Renal cortex interstitium (tissue), 11 donors: ENCODE measurements around the gene ACRBP. TPM values are rescaled to one million over a fixed set of nuclear protein-coding genes. Genes with fewer than 3 reads are reported as not detected.
"Not testable (repeated sequence)": the region's sequence is repeated elsewhere in the genome, so short reads cannot be mapped to it uniquely, and the experiment has no call there.

Experiments used
- DNase-seq, 11 donors: peaks; one replicate each; pipeline ENCODE4 v3.0.0-alpha.2; 2013; ENCODE audit warnings: low read depth in 9 of 11, low spot score in 4 of 11; ENCODE audit errors: extremely low read depth in 1 of 11
- polyA plus RNA-seq, 3 donors: library from polyadenylated mRNA; unstranded; fragments of 120-200 nt; gene quantifications; one replicate each; pipeline ENCODE4 v1.2.1, GENCODE V29; 2013; ENCODE audit not compliant: insufficient read length in 3 of 3

ACRBP gene
- polyA plus RNA-seq, 3 donors: 3.1 to 6.8 (median 4.9) TPM

GRCh38 chr12:6604259-6605029 is 42.8 kb downstream of the ACRBP start:
- no peak for DNase-seq

DNA sequence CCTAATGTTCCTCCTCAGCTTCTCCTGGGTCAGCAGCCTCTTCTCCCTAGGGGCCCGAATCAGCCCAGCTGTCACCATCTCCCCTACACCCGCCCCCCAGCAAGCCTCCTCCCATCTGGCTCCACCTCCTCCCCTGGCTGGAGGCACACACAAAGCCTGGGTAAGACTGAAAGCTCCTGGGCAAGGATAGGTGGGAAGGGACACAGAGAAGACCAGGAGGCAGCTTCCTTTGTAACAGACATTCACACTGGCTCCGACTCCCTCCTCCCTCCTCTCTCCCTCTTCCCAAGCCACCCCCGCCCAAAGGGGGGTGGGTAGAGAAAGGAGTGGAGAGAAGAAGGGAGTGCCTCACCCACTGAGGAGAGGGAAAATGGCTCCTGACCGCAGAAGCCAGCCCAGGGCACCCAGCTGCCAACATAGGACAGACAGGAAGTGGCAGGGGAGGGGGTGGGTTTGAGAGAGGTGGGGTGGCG is 44.1 kb downstream of the ACRBP start:
- DNase-seq: no peak

GRCh38 chr12:6602526-6602925 is 44.7 kb downstream of the ACRBP start:
- DNase-seq: no peak

- not testable (repeated sequence) for DNase-seq
Observed at GRCh38 chr12:6595673-6596072, 51.6 kb downstream of the ACRBP start.

GRCh38 chr12:6592087-6592486 is 55.1 kb downstream of the ACRBP start:
- no peak for DNase-seq

Other genes starting within 250 kb of the ACRBP start
- 1 to 10 TPM in 2 of 3 donors, under 1 TPM in 1; 0.40 to 2.2 (median 1.3) TPM for gene CD27, start 202.5 kb downstream of the ACRBP start, polyA plus RNA-seq
- gene TAPBPL, start 195.4 kb downstream of the ACRBP start, polyA plus RNA-seq: 10 to 100 TPM; 14.6 to 23.7 (median 14.8) TPM
- 10 to 100 TPM; 10.3 to 12.6 (median 11.5) TPM for gene VAMP1, start 176.8 kb downstream of the ACRBP start, polyA plus RNA-seq
- gene MRPL51, start 154.2 kb downstream of the ACRBP start, polyA plus RNA-seq: 100 to 1,000 TPM; 143 to 183 (median 174) TPM
- gene NCAPD2, start 153.3 kb downstream of the ACRBP start, polyA plus RNA-seq: 10 to 100 TPM; 63.8 to 69.8 (median 69.5) TPM
- 1,000 to 10,000 TPM; 2,032 to 2,404 (median 2,056) TPM for gene GAPDH, start 112.9 kb downstream of the ACRBP start, polyA plus RNA-seq
- 10 to 100 TPM; 12.8 to 18.2 (median 17.6) TPM for gene IFFO1, start 91.4 kb downstream of the ACRBP start, polyA plus RNA-seq
- 10 to 100 TPM; 24.5 to 30.7 (median 29.3) TPM for gene NOP2, start 79.1 kb downstream of the ACRBP start, polyA plus RNA-seq
- gene CHD4, start 40.1 kb downstream of the ACRBP start, polyA plus RNA-seq: 100 to 1,000 TPM; 294 to 313 (median 295) TPM
- 1 to 10 TPM in 2 of 3 donors, under 1 TPM in 1; 0.96 to 1.5 (median 1.3) TPM for gene LPAR5, start 11.5 kb downstream of the ACRBP start, polyA plus RNA-seq
- 100 to 1,000 TPM; 111 to 118 (median 112) TPM for gene ING4, start 15.7 kb upstream of the ACRBP start, polyA plus RNA-seq
- gene ZNF384, start 41.9 kb upstream of the ACRBP start, polyA plus RNA-seq: 10 to 100 TPM; 87.2 to 99.6 (median 91.3) TPM
- 10 to 100 TPM; 11.7 to 14.0 (median 13.0) TPM for gene PIANP, start 53.4 kb upstream of the ACRBP start, polyA plus RNA-seq
- 10 to 100 TPM; 61.5 to 70.2 (median 65.1) TPM for gene COPS7A, start 76.6 kb upstream of the ACRBP start, polyA plus RNA-seq
- 100 to 1,000 TPM; 194 to 227 (median 210) TPM for gene MLF2, start 105.7 kb upstream of the ACRBP start, polyA plus RNA-seq
- 100 to 1,000 TPM; 513 to 676 (median 531) TPM for gene PTMS, start 118.9 kb upstream of the ACRBP start, polyA plus RNA-seq
- 1 to 10 TPM; 1.9 to 2.1 (median 2.1) TPM for gene LAG3, start 125.1 kb upstream of the ACRBP start, polyA plus RNA-seq
- 10 to 100 TPM; 28.0 to 31.1 (median 29.9) TPM for gene CD4, start 142.1 kb upstream of the ACRBP start, polyA plus RNA-seq
- gene GPR162, start 174.4 kb upstream of the ACRBP start, polyA plus RNA-seq: 10 to 100 TPM; 25.4 to 37.4 (median 28.2) TPM
- gene P3H3, start 181.0 kb upstream of the ACRBP start, polyA plus RNA-seq: 10 to 100 TPM; 24.4 to 41.2 (median 35.2) TPM
- 1 to 10 TPM; 5.9 to 9.2 (median 8.4) TPM for gene GNB3, start 193.5 kb upstream of the ACRBP start, polyA plus RNA-seq
- 10 to 100 TPM; 25.4 to 31.4 (median 28.5) TPM for gene CDCA3, start 203.9 kb upstream of the ACRBP start, polyA plus RNA-seq
- 10 to 100 TPM; 55.0 to 70.2 (median 58.4) TPM for gene USP5, start 204.7 kb upstream of the ACRBP start, polyA plus RNA-seq
- 100 to 1,000 TPM; 560 to 645 (median 574) TPM for gene TPI1, start 220.1 kb upstream of the ACRBP start, polyA plus RNA-seq
- gene SPSB2, start 225.9 kb upstream of the ACRBP start, polyA plus RNA-seq: 10 to 100 TPM in 1 of 3 donors, 1 to 10 TPM in 2; 7.5 to 15.1 (median 9.3) TPM